ENCODE results near the gene S100A6. TPM values are rescaled to one million over a fixed set of nuclear protein-coding genes. Genes with fewer than 3 reads are reported as not detected.
"Not testable (repeated sequence)": the region's sequence is repeated elsewhere in the genome, so short reads cannot be mapped to it uniquely, and the experiment has no call there.

S100A6 gene
- polyA plus RNA-seq, 3 donors, result 125 to 3,055 (median 1,599) TPM

DNA sequence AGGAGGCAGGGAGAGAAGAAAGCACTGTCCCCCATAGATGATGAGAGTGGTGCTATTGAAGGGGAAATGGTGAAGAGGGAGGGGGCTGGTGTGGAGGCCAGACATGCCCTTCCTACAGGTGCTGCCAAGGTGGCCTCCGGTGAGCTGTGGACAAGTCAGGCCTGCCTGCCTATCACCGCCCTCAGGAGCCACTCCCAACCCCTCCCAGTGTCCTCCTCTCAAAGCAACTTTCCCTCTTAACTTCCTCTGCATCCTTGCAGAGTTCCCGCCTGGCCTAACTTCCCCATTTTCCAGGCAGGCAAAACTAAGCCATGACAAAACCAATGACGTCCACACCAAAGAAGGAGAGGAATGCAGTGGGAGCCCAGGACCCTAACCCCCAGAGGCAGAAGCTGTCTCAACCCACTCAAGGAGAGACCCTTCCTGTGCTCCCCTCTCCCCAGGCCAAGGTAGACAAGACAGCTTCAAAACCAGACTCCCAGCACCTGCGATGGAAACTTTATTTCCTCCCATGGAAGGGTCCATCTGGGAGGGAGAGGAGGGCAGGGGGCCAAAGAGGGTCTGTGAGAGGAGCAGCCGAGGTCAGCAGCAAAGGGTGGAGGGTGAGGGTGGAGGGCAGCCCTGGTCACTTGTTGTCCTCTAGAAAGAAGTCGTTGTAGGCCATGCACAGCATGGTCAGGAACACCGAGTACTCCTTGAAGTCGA is 1.0 kb upstream of the S100A6 start:
- WGBS, 3 donors, result 71 to 93% (median 73%) methylated on average over 9 of the region's 9 CpGs
- peak overlapping the region; percentile 4 for H3K27ac ChIP-seq (ENCODE audit: low read depth, low read length)

DNA sequence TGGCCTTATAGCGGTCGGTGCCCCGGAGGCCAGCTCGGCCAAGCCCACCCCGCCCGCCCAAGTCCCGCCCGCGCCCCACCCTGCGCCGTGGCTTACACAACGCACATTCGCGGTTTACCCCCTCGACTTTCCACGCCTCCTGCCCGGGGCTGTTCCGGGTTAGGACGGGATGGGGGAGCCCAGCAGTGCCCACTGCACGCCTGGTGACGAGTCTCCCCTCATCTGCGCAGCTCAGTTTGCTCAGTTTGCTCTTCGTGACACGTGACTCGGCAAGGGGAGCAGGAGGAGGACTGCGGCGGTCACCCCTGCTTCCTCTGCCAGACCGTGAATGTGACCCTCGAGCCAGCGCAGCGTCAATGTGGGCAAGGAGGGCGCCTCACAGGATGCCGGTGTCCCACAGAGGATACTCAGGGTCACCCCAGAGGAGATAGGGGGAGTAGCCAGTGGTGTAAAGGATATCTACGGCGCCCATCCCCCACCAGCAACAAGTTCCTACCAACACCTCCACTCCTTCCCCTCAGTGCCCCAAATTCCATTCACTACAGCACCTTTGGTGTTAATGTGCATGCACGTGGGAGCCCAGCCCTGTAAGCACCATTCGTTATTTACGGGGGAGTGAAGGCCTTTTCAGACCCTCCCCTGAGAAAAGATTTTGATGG is 350 bp upstream of the S100A6 start:
- 1 to 4% (median 2%) methylated on average over 33 to 38 of the region's 38 CpGs for WGBS, 3 donors
- H3K27ac ChIP-seq (ENCODE audit: low read depth, low read length), result peak overlapping the region; percentile 52

DNA sequence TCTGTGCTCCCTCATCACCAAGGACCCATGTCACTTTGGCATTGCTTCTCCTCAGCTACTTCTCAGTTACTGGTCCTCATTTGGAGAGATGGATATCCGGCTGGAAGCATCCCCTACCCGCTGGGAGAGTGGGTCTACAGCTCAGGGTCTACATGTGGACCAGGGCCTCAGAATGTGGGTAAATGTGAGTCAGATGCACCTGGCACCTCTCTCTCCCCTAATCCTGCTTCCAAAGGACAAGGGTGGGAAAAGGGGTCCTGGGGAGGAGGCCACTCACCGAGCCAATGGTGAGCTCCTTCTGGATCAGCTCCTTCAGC is 908 bp downstream of the S100A6 start:
- WGBS, 3 donors, result 68 to 95% (median 75%) methylated on average over 3 of the region's 3 CpGs
- H3K27ac ChIP-seq (ENCODE audit: low read depth, low read length), result no peak overlapping the region

DNA sequence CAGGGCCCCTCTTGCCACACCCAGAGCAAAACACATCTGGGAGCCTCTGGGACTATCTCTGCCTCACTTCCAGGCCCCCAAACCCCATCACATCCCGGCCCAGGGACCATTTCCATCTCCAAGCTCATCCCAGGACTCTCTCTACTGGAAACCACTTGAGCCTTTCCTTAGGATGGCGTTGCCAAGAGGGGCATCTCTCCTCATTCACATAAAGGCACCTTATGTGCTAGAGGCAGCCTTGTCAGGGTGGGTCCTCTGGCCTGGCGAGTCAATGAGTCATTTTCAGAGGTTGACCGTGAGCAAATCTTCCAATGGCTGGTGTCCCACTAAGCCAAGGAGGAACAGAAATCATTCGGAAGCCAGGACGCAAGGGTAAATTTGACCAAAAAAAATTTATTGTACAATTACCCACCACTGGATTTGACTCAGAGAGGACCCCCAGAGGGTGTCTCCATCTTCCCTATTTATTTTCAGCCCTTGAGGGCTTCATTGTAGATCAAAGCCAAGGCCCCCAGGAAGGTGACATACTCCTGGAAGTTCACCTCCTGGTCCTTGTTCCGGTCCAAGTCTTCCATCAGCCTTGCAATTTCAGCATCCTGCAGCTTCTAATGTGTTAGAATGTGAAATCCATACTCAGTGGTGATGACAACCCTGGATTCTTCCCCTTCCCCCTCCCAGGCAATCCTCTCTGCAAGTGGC is 1.4 kb downstream of the S100A6 start:
- peak overlapping the region; percentile 40 for H3K27ac ChIP-seq (ENCODE audit: low read depth, low read length)
- WGBS, 3 donors, result 59 to 82% (median 75%) methylated on average over 7 of the region's 7 CpGs

DNA sequence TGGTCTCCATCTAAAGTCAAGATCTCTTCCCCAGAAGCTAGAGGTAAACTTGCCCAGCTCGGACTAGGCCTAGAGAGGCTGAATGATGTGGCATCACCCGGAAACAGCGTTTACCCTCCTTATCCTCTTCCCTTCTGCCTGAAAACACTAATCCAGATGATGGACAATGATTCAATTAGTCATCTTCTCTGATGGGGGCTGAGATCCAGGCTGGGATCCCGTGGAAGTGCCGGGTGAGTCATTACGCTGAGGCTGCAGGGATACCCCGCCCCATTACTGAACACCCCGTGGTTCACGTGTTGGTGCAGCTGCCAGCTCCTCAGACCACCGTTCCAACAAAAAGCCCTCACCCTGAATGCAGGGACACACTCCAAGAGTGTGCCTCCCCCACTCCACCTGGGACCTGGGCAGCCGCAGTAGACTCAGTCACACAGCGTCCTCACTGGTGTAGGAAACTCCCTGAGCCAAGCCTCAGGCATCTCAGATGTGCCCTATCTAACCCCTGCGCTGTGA is 2.0 kb downstream of the S100A6 start:
- 42 to 71% (median 45%) methylated on average over 13 of the region's 13 CpGs for WGBS, 3 donors
- H3K27ac ChIP-seq (ENCODE audit: low read depth, low read length), result peak overlapping the region; percentile 40

- H3K27ac ChIP-seq (ENCODE audit: low read depth, low read length), result peak overlapping the region; percentile 28
- WGBS, 3 donors, result 23 to 24% (median 23%) methylated on average over 34 of the region's 34 CpGs
Measured at GRCh38 chr1:153532769-153533599, 2.8 kb downstream of the S100A6 start.

- no peak overlapping the region for H3K27ac ChIP-seq (ENCODE audit: low read depth, low read length)
- 74 to 87% (median 79%) methylated on average over 2 of the region's 2 CpGs for WGBS, 3 donors
Measured at GRCh38 chr1:153532181-153532580, 3.6 kb downstream of the S100A6 start.

DNA sequence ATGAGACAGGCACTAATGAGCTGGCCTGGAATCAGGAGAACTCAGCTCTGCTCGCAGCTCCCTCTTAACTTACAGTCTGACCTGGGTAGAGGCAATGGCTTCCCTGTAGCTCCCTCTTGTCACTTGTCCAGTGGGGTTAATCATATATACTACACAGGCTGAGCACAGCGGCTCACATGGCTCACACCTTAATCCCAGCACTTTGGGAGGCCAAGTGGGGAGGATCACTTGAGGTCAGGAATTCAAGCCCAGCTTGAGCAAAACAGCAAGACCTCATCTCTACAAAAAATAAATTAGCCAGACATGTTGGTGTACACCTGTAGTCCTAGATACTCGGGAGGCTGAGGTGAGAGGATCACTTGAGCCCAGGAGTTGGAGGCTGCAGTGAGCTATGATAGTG is 4.2 kb downstream of the S100A6 start:
- no peak overlapping the region for H3K27ac ChIP-seq (ENCODE audit: low read depth, low read length)
- WGBS, 3 donors, result 89 to 97% (median 91%) methylated on average over 3 of the region's 3 CpGs

GRCh38 chr1:153527683-153528040 is 8.1 kb downstream of the S100A6 start:
- WGBS, 3 donors, result 83 to 93% (median 86%) methylated on average over 5 of the region's 5 CpGs

DNA sequence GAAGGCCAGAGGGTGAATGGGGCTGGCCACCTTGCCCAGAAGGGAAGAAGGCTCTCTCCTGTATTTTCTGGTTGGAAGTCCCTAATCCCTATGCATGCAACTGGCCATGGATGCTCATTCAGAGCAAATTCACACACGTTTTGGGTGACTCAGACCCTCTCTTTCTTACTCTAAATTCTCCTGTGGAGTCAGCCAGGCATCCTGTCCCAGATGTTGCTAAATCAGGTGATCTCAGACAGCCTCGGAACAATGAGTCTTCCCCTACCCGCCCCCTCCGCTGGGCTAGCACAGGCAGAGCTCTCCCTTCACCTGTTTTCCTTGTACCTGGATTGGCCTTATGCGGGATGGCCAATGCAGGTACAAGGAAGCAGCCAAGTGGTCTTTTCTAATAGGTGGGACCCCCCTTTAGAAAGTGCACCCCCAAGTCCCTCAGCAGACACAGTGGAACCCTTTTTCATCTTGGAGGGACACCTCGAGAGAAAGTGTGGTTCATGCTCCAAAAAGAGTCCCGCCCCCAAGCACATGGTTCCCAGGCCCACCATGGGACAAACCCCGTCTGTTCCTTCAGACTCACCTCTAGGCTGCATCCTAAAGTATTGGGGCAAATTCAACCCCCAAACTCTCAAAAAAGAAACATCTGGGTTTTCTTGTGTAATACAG is 8.6 kb downstream of the S100A6 start:
- no peak overlapping the region for H3K27ac ChIP-seq (ENCODE audit: low read depth, low read length)
- WGBS, 3 donors, result 86 to 89% (median 88%) methylated on average over 8 of the region's 8 CpGs

More at GRCh38 chr1:153527683-153528040, 8.1 kb downstream of the S100A6 start:
- H3K27ac ChIP-seq (ENCODE audit: low read depth, low read length), result no peak overlapping the region

GRCh38 chr1:153526132-153526543 is 9.7 kb downstream of the S100A6 start:
- 28 to 50% (median 38%) methylated on average over 8 of the region's 8 CpGs for WGBS, 3 donors
- H3K27ac ChIP-seq (ENCODE audit: low read depth, low read length), result no peak overlapping the region

DNA sequence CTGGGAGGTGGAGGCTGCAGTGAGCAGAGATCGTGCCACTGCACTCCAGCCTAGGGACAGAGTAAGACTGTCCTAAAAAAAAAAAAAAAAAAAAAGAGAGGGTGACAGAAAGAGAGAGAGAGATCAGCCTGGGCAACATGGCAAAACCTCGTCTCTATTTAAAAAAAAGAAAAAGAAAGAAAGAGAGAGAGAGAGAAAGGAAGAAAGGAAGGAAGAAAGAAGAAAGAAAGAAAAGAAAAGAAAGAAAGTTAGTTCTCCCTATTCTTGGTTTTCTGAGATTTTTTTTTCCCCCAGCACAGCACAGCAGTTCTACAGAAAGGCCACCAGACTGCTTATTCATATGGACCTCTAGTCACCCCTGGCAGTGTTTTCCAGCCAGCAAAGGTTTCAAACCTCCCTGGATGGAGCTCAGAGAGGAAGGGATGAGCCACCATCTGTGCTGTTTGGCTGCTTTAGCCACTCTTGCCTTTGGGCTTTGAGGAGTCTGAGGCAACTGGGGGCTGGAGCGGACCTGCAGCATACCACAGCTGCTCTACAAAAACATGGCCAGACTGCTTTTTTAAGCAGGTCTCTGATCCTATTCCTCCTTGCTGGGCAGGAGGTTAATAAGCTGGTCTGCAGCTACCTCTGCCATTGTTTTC is 10.6 kb downstream of the S100A6 start:
- WGBS, 3 donors, result 47 to 57% (median 50%) methylated on average over 3 of the region's 3 CpGs
- no peak overlapping the region for H3K27ac ChIP-seq (ENCODE audit: low read depth, low read length)

- WGBS, 3 donors, result 75 to 77% (median 76%) methylated on average over 13 to 14 of the region's 14 CpGs
- not testable (repeated sequence) for H3K27ac ChIP-seq (ENCODE audit: low read depth, low read length)
Measured at GRCh38 chr1:153522353-153523048, 13.3 kb downstream of the S100A6 start.

GRCh38 chr1:153521808-153522207 is 14.0 kb downstream of the S100A6 start:
- WGBS, 3 donors, result 97 to 98% (median 97%) methylated on average over 30 to 37 of the region's 37 CpGs
- not testable (repeated sequence) for H3K27ac ChIP-seq (ENCODE audit: low read depth, low read length)

GRCh38 chr1:153520818-153521476 is 14.8 kb downstream of the S100A6 start:
- WGBS, 3 donors, result 86 to 97% (median 97%) methylated on average over 4 of the region's 4 CpGs
- no peak overlapping the region for H3K27ac ChIP-seq (ENCODE audit: low read depth, low read length)

GRCh38 chr1:153520137-153520691 is 15.6 kb downstream of the S100A6 start:
- WGBS, 3 donors, result 43 to 90% (median 84%) methylated on average over 4 to 5 of the region's 5 CpGs
- H3K27ac ChIP-seq (ENCODE audit: low read depth, low read length), result not testable (repeated sequence)

Measured in adipose tissue (tissue), 3 donors.